Activated CD4-positive, alpha-beta T cell treated with anti-CD3 and anti-CD28 coated beads, Interleukin-2, Interleukin-6, amounts not matched to agents 100 ng/mL and 50 ng/mL, durations not matched to agents 16 hours and 8 hours (primary cell): Measurements from ENCODE around the gene IL1A.

Experiments
- DNase-seq: peaks from one replicate; pipeline ENCODE4 v3.0.0-alpha.2; 2020

IL1A gene

DNA sequence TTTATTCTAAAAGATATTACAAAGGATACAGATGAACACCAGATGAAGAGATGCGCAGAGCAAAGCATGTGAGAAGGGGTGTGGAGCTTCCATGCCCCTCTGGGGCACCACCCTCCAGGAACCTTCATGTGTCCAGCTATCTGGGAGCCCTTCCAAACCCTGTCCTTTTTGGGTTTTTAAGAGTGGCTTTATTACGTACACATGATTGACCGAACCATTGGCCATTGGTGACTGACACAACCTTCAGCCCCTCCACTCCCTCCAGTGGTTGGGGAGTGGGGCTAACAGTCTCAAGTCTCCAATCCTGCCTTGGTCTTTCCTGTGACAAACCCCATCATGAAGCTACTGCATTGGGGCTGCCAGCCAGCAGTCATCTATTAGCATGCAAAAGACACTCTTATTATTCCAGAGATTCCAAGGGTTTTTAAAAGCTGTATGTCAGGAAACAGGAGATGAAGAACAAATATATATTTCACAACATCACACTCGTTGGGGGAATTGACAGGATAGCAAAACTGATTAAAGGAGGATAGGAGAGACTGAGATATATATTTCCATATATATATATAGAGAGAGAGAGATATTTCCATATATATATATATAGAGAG lies 32.9 kb upstream of the IL1A start:
- DNase-seq: no peak

DNA sequence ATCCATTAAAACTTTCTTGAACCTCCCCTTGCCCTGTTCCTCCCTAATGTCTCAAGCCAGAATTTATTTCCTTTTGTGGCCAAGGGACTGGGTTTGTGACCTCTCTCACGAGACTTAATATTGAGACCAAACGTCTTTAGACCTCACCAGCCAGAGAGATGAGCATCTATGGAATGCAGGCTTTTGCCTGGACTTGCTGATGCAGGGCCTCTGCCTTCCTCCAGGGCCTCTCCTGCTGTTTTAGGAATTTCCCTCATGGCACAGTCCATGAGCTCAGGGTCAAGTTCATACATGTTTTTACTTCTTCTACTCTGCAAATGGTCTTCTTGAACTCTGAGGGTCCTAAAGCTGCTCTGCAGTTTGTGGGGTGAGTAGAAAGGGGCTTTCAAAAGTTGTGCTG lies 30.0 kb upstream of the IL1A start:
- no peak for DNase-seq

DNA sequence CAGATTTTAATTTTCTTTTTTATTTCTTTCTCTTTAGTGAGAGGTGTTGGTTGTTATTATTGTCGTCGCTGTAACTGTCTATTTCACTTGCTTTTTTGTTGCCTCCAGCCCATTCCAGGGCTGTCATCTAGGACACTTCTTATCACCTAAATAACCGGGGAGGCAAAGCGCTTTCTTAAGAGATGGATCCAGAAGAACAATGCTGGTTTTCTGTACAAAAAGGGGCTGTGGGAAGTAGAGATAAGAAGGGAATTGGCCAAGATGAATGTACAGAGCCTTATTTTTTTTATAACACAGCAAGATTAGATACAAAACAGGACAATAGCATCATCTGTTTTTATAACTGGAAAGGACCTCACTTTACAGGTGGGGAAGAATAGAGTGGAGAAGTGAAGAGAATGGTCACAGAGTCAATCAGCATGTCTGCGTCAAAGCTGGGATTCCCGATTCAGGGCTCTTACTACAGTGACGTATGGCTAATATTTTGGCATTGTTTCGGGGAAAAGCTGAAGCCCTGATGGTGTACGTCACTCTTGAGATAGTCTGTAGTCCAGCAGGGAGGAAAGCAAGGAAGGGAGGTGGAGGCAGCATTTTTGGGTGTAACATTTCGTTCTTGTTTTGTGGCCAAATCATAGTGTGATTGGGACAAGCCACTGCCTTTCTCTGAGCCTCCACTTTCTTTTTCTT lies 29.1 kb upstream of the IL1A start:
- no peak for DNase-seq

DNA sequence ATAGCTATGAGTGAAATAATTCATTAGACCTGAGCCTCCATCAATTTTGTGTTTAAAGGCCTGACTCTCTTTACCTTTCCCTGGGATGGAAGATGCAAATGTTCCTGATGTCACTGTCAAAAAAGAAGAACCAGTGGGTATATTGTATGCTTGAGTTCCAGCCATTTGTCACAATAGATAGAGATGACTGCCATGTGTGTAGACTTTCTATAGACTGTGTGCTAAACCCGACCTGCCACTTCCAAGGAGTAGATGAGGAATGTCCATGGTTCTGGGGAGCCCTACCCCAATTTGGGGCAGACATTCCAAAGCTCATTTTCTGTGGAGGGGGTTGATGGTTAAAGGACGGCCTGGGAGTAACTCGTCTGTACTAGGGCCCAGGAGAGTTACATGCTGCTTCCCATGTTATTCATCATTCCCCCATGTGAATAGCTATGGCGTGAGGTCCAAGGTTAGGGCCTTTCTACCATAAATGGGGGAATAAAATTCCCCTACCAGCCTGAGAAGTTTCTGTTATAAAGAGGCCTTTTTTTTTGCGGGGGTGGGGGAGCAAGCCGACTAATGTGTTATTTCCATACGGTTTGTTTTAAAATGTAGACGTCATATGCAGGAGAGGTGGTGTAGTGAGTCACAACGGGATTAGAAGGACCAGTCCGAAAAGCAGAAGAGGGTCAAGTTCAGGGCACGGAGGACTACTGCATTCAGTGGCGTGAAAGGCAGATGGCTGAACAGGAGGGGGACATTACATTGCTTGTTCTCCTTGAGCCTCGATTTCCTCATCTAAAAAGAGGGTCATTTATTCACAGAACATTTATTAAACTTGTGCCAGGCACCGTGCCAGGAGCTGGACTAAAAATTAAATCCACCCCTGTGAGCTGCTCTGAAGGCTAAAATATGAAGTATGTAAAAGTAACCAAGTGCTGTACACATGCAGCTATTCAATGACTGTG lies 28.3 kb upstream of the IL1A start:
- DNase-seq: no peak

GRCh38 chr2:112811841-112812306 lies 27.6 kb upstream of the IL1A start:
- peak; percentile 44 for DNase-seq

- no peak for DNase-seq
These were observed 27.1 kb upstream of the IL1A start for GRCh38 chr2:112811276-112811831.

DNA sequence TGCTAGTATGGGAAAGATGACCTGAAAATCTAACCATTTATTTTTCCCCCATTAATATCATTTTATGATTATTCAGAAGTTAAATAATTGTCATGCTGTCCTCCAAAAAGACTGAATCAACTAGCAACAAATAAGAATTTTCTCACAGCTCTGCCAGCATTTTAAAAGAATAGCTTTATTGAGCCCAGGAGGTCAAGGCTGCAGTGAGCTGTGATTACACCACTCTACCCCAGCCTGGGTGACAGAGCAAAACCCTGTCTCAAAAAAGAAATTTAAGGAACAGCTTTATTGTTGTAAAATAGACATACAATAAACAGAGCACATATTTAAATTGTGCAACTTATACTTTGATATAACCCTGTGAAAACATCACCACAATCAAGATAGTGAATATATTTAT lies 24.8 kb upstream of the IL1A start:
- no peak for DNase-seq

- no peak for DNase-seq
These were observed 23.0 kb upstream of the IL1A start for GRCh38 chr2:112807233-112807807.

DNA sequence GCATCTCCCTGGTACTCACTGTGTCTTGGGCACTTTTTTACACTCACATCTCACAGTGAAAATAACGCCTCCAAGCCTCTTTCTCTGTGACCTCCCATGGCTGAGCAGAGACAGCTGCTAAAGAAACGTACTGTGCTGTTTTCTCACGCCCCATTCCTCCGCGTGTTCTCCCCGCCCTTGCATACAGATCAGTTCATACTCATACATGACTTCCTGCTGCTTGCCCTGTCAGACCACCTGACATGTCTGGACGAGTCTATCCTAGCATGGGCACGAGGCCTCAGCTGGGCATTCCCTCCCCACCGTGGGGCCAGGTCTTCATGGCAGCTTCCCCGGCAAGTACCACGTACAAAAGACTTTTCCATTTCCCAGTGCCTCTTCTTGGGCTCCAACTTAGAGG lies 21.2 kb upstream of the IL1A start:
- DNase-seq: peak; percentile 33

- DNase-seq: peak; percentile 70
These were observed 19.6 kb upstream of the IL1A start for GRCh38 chr2:112803691-112804521.

- DNase-seq: no peak
These were observed 16.7 kb upstream of the IL1A start for GRCh38 chr2:112800881-112801583.

GRCh38 chr2:112798979-112799975 lies 15.0 kb upstream of the IL1A start:
- DNase-seq: peak; percentile 43

DNA sequence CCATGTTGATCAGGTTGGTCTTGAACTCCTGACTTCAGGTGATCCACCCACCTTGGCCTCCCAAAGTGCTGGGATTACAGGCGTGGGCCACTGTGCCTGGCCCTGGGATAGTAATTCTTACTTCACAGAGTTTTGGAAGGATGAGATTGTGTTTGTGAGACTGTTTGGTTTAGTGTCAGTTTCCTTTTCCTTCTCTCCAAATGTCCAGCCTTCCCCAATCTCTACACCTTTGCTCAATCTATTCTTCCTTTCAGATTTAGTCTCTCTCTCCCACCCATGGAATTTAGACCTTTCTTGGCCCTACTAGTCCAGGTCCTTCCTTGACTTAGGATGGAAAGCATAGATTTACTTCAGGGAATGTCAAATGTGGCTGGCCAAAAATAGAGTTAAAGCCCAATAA lies 12.2 kb upstream of the IL1A start:
- no peak for DNase-seq

DNA sequence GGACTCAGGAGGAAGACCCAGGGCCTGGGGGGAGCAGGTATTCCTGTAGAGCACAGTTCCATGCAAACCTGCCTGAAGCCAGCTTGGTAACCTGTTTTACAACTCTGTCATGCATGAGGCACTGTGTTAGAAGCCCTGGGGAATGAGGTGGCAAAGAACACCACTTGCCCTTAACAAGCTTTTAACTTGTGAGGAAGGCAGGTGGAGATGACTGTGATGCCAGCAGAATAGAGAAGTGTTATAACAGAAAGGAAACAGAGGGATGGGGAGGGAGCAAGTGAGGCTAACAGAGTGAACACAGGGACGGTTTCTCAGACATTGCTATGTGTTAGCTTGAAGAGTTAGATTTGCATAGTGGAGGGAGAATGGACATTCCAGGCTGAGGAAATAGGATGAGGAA lies 11.5 kb upstream of the IL1A start:
- no peak for DNase-seq

DNA sequence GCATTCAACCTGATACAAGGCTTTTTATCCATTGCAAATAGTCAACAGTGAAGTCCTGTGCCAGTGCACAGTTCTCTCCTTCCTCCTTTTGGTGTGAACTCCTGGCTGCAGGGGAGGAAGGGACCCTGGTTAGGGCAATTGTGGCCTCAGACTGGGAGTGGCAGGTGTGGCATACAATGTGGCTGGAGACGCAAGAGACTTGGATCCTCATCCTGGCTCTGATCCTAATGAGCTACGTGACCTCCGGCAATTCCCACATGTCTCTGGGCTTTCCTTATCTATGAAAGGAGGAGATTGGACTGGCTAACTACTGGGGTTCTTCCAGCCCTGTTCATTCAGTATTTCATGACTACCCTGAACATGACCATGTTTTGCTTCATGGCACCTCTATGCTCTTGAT lies 10.5 kb upstream of the IL1A start:
- DNase-seq: no peak

- DNase-seq: peak; percentile 88
These were observed 9.9 kb upstream of the IL1A start for GRCh38 chr2:112794131-112794733.

GRCh38 chr2:112793449-112793978 lies 9.2 kb upstream of the IL1A start:
- peak; percentile 62 for DNase-seq

DNA sequence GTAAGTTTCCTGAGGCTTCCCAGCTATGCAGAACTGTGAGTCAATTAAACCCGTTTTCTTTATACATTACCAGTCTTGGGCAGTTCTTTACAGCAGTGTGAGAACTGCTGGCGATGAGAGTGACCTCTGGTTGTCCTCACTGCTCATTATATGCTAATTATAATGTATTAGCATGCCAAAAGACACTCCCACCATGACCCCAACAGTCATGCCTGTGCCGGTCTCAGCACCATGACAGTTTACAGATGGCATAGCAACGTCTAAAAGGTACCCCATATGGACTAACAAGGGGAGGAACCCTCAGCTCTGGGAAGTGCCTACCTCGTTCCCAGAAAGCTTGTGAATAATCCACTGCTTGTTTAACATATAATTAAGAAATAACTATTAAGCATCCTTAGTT lies 8.1 kb upstream of the IL1A start:
- DNase-seq: no peak

DNA sequence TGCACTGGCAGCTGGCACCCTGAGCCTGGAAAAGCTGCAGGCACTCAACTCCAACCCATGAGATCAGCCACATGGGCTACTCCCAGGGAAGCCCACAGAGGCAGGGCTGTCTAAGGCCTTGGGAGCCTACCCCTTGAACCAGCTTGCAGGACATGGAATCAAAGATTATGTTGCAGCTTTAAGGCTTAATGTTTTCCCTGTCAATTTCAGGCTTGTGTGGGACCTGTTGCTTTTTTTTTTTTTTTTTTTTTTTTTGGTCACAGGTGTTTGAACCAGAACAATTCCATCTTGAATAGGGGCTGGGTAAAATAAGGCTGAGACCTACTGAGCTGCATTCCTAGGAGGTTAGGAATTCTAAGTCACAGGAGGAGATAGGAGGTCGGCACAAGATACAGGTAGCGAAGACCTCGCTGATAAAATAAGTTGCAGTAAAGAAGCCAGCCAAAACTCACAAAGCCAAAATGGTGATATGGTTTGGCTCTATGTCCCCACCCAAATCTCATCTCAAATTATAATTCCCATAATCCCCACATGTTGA lies 7.5 kb upstream of the IL1A start:
- no peak for DNase-seq
